K562 (cell line): ENCODE results near the gene RNASEH1. TPM values are rescaled to one million over a fixed set of nuclear protein-coding genes. Genes with fewer than 3 reads are reported as not detected.

Experiments
- FOXA1 ChIP-seq: fragments of 450-650 bp; IDR thresholded peaks from 2 replicates; pipeline ENCODE4 v1.6.1; 2016; ENCODE audit warnings: mild to moderate bottlenecking, borderline replicate concordance
- FOXJ2 ChIP-seq: fragments of 200-800 bp; sonication (Bioruptor generic); IDR thresholded peaks from 2 replicates; pipeline ENCODE4 v1.6.1; 2016; ENCODE audit warnings: missing genetic modification characterization, missing compliant biosample characterization
- GTF2A2 ChIP-seq: IDR thresholded peaks from 2 replicates; pipeline ENCODE4 v1.6.1; 2016; ENCODE audit warnings: mild to moderate bottlenecking, missing genetic modification characterization, missing compliant biosample characterization
- MAZ ChIP-seq, 2 experiments: fragments of 450-650 bp in 1 of 2; sonication (generic) in 1 of 2; formaldehyde crosslinking; IDR thresholded peaks in 1 of 2; conservative IDR thresholded peaks in 1 of 2; 2 replicates each; pipeline versions ENCODE4 v1.4.0 to v1.5.0; 2020; ENCODE audit warnings: mild to moderate bottlenecking in 1 of 2, missing genetic modification reagents in 1 of 2
- PTBP1 ChIP-seq: fragments of 200-400 bp; formaldehyde crosslinking; IDR thresholded peaks from 2 replicates; pipeline ENCODE4 v1.6.1; 2017; ENCODE audit warnings: low read depth, low read length
- SETDB1 ChIP-seq: IDR thresholded peaks from one replicate; pipeline ENCODE4 v1.6.1; 2012; ENCODE audit warnings: low read length, control low read depth, inconsistent platforms
- SMARCE1 ChIP-seq: fragments of 450-650 bp; IDR thresholded peaks from 2 replicates; pipeline ENCODE4 v1.7.1; 2016; ENCODE audit warnings: mild to moderate bottlenecking
- STAT5A ChIP-seq: IDR thresholded peaks from 2 replicates; pipeline ENCODE4 v1.6.1; 2012; ENCODE audit warnings: low read length, inconsistent platforms, borderline replicate concordance
- TAF1 ChIP-seq: IDR thresholded peaks from 2 replicates; pipeline ENCODE4 v1.6.1; 2011; ENCODE audit warnings: mild to moderate bottlenecking, low read length, moderate library complexity; ENCODE audit not compliant: insufficient read depth, control insufficient read depth, severe bottlenecking; ENCODE audit errors: extremely low read depth
- TEAD4 ChIP-seq, 2 experiments: sonication (generic) in 1 of 2; formaldehyde crosslinking in 1 of 2; IDR thresholded peaks; 2 replicates each; pipeline versions ENCODE4 v1.6.1 to v1.8.0; 2012 to 2022; ENCODE audit warnings: borderline replicate concordance in 1 of 2, inconsistent platforms in 1 of 2, low read length in 1 of 2, mild to moderate bottlenecking in 1 of 2, missing genetic modification reagents in 1 of 2
- ZNF717 ChIP-seq: fragments of 250-450 bp; sonication (Bioruptor Pico); IDR thresholded peaks from 2 replicates; pipeline ENCODE4 v1.5.0; 2021
- polyA plus RNA-seq, 8 experiments: library from polyadenylated mRNA; depleted of rRNA in 4 of 8; stranded (reverse) in 5 of 8; unstranded in 3 of 8; fragments of >200 nt; fragmentation: Nextera tagmentation in 2 of 8; fragmentation: Illumina TruSeq in 1 of 8; extraction: Ambion mirVana in 2 of 8; extraction: Trizol in 1 of 8; gene quantifications; 2 replicates each; pipeline versions ENCODE4 v1.2.1 to v1.2.3, GENCODE V29; 2011 to 2014; ENCODE audit warnings: inconsistent platforms in 1 of 8, missing spikeins in 1 of 8
- total RNA-seq, 7 experiments: library from RNA; depleted of rRNA in 6 of 7; stranded (reverse); fragments of >200 nt in 6 of 7; fragmentation: Illumina TruSeq in 2 of 7; extraction: Trizol in 2 of 7; gene quantifications; 2 replicates each; pipeline versions ENCODE4 v1.2.1 to v1.2.3, GENCODE V29; 2011 to 2021; ENCODE audit warnings: low replicate concordance in 1 of 7
- TF ChIP-seq, protein P1 (sequence below): fragments of 250-450 bp; sonication (Bioruptor Pico); IDR thresholded peaks from 2 replicates; pipeline ENCODE4 v1.8.0; 2022; ENCODE audit warnings: inconsistent platforms
- TF ChIP-seq, protein P2 (sequence below): sonication (generic); formaldehyde crosslinking; IDR thresholded peaks from 2 replicates; pipeline ENCODE4 v1.9.0; 2022; ENCODE audit warnings: mild to moderate bottlenecking, missing genetic modification reagents
- TF ChIP-seq, protein P3 (sequence below): fragments of 450-650 bp; IDR thresholded peaks from 2 replicates; pipeline ENCODE4 v1.7.0; 2016; ENCODE audit warnings: borderline replicate concordance

The RNASEH1 gene
- total and polyA plus RNA-seq, 9 of the 15 experiments (the other 6 are each of a cell fraction or from before 2014, with no cell fraction given): 25.7 to 47.5 (median 42.8) TPM

DNA sequence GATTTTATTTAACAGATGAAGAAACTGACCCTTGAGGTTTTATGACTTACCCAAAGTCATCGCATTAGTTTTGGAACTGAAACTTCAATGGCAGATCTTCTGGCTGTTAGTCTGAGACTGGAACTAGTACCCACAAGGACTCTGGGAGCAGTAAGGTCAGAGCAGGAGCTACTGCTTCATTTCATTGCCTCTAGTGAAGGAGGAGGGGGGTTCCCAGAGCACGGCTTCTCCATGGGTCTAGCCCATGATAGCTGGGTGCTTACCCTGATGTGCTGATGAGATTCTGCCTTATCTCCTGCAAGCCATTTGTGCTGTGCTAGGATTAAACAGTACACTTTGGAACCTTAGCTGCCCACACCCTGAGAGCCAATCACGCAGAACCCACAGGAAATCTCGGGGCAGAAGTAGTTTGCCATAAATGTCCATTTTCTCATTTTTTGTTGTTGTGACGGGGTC lies 5.4 kb upstream of the RNASEH1 start (continued):
- no peak; the same call in 1 of the 2 replicates for TF ChIP-seq STAT5A
- TF ChIP-seq, protein P1, sequence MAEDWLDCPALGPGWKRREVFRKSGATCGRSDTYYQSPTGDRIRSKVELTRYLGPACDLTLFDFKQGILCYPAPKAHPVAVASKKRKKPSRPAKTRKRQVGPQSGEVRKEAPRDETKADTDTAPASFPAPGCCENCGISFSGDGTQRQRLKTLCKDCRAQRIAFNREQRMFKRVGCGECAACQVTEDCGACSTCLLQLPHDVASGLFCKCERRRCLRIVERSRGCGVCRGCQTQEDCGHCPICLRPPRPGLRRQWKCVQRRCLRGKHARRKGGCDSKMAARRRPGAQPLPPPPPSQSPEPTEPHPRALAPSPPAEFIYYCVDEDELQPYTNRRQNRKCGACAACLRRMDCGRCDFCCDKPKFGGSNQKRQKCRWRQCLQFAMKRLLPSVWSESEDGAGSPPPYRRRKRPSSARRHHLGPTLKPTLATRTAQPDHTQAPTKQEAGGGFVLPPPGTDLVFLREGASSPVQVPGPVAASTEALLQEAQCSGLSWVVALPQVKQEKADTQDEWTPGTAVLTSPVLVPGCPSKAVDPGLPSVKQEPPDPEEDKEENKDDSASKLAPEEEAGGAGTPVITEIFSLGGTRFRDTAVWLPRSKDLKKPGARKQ (CRISPR knock-in tag): no peak
- TF ChIP-seq SMARCE1: 0 out of 2 replicates have a peak, but pooled peaks have one; percentile 27
- no peak for TF ChIP-seq SETDB1
- no peak for TF ChIP-seq TAF1
- 0 out of 2 replicates have a peak, but pooled peaks have one; percentile 43 for TF ChIP-seq FOXJ2
- no peak for TF ChIP-seq GTF2A2 (tag)
- TF ChIP-seq, protein P2, sequence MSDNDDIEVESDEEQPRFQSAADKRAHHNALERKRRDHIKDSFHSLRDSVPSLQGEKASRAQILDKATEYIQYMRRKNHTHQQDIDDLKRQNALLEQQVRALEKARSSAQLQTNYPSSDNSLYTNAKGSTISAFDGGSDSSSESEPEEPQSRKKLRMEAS (CRISPR knock-in tag): no peak
- TF ChIP-seq PTBP1: no peak
- peak; percentile 82 for TF ChIP-seq TEAD4 (IDR thresholded peaks at IDR 0.05; ENCODE audit: low read length)
- TF ChIP-seq TEAD4 (CRISPR knock-in tag; IDR thresholded peaks at IDR 0.05; ENCODE audit: borderline replicate concordance): no peak
- TF ChIP-seq MAZ (CRISPR knock-in tag; conservative IDR thresholded peaks at IDR 0.05 in 1 of 2, IDR thresholded peaks at IDR 0.05 in 1 of 2): no peak
- TF ChIP-seq, protein P3, sequence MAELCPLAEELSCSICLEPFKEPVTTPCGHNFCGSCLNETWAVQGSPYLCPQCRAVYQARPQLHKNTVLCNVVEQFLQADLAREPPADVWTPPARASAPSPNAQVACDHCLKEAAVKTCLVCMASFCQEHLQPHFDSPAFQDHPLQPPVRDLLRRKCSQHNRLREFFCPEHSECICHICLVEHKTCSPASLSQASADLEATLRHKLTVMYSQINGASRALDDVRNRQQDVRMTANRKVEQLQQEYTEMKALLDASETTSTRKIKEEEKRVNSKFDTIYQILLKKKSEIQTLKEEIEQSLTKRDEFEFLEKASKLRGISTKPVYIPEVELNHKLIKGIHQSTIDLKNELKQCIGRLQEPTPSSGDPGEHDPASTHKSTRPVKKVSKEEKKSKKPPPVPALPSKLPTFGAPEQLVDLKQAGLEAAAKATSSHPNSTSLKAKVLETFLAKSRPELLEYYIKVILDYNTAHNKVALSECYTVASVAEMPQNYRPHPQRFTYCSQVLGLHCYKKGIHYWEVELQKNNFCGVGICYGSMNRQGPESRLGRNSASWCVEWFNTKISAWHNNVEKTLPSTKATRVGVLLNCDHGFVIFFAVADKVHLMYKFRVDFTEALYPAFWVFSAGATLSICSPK: no peak
- no peak for TF ChIP-seq ZNF717 (CRISPR knock-in tag)
- TF ChIP-seq FOXA1: no peak
